ENCODE measurements around the gene STAG1.

STAG1 gene

GRCh38 chr3:136385457-136385856 is 366.7 kb downstream of the STAG1 start:
- Histone ChIP-seq H3K27me3 (ENCODE audit: low read length) (no peaks in the 10 kb centered on the region), H2AFZ (ENCODE audit: low read depth, low read length, severe bottlenecking) (no peak overlapping the region), H3K79me2 (ENCODE audit: insufficient read depth, low read length) (no peaks in the 10 kb centered on the region), H3K9me3 (ENCODE audit: insufficient read depth, low read length) (no peaks in the 10 kb centered on the region), H4K20me1 (ENCODE audit: low read depth, low read length) (no peaks in the 10 kb centered on the region), H3K4me2 (ENCODE audit: low read depth, low read length, poor library complexity, severe bottlenecking) (no peak overlapping the region), H3K9ac (ENCODE audit: low read length) (no peak overlapping the region), H3K4me3 (ENCODE audit: insufficient read depth, low read length, poor library complexity, severe bottlenecking) (no peak overlapping the region), H3K36me3 (ENCODE audit: low read length) (no peaks in the 10 kb centered on the region), H3K27ac (ENCODE audit: low read depth, low read length) (no peak overlapping the region), H3K9me2 (replicated peaks; ENCODE audit: insufficient read depth, low read length) (no peaks in the 10 kb centered on the region), H3F3A (ENCODE audit: insufficient read depth) (no peaks in the 10 kb centered on the region)
- no peak for TF ChIP-seq CTCF (IDR thresholded peaks at IDR 0.05; ENCODE audit: insufficient read depth, low read length, poor library complexity, severe bottlenecking)
- TF ChIP-seq EZH2phosphoT487 (conservative IDR thresholded peaks at IDR 0.05; ENCODE audit: low read length) = no peak

GRCh38 chr3:136381051-136381450 is 371.1 kb downstream of the STAG1 start:
- Histone ChIP-seq H3K27ac (ENCODE audit: low read depth, low read length) (no peak overlapping the region), H2AFZ (ENCODE audit: low read depth, low read length, severe bottlenecking) (no peak overlapping the region), H3K4me2 (ENCODE audit: low read depth, low read length, poor library complexity, severe bottlenecking) (no peak overlapping the region), H3K79me2 (ENCODE audit: insufficient read depth, low read length) (no peaks in the 10 kb centered on the region), H3K9me2 (replicated peaks; ENCODE audit: insufficient read depth, low read length) (no peaks in the 10 kb centered on the region), H3K36me3 (ENCODE audit: low read length) (peaks cover 4% of the 10 kb centered on the region; the same call in 1 of the 2 replicates), H3K9me3 (ENCODE audit: insufficient read depth, low read length) (no peaks in the 10 kb centered on the region), H3F3A (ENCODE audit: insufficient read depth) (no peaks in the 10 kb centered on the region), H3K4me3 (ENCODE audit: insufficient read depth, low read length, poor library complexity, severe bottlenecking) (no peak overlapping the region), H4K20me1 (ENCODE audit: low read depth, low read length) (no peaks in the 10 kb centered on the region), H3K27me3 (ENCODE audit: low read length) (no peaks in the 10 kb centered on the region), H3K9ac (ENCODE audit: low read length) (no peak overlapping the region)
- TF ChIP-seq CTCF (IDR thresholded peaks at IDR 0.05; ENCODE audit: insufficient read depth, low read length, poor library complexity, severe bottlenecking) (no peak), EZH2phosphoT487 (conservative IDR thresholded peaks at IDR 0.05; ENCODE audit: low read length) (no peak)

GRCh38 chr3:136380530-136380929 is 371.6 kb downstream of the STAG1 start:
- no peak overlapping the region for H3K9ac ChIP-seq (ENCODE audit: low read length)
- no peak overlapping the region for H2AFZ ChIP-seq (ENCODE audit: low read depth, low read length, severe bottlenecking)
- no peak overlapping the region for H3K27ac ChIP-seq (ENCODE audit: low read depth, low read length)
- no peaks in the 10 kb centered on the region for H3K79me2 ChIP-seq (ENCODE audit: insufficient read depth, low read length)
- H3K27me3 ChIP-seq (ENCODE audit: low read length) = no peaks in the 10 kb centered on the region
- H3F3A ChIP-seq (ENCODE audit: insufficient read depth) = no peaks in the 10 kb centered on the region
- no peaks in the 10 kb centered on the region for H4K20me1 ChIP-seq (ENCODE audit: low read depth, low read length)
- no peak overlapping the region for H3K4me3 ChIP-seq (ENCODE audit: insufficient read depth, low read length, poor library complexity, severe bottlenecking)
- no peak for TF ChIP-seq EZH2phosphoT487 (conservative IDR thresholded peaks at IDR 0.05; ENCODE audit: low read length)
- no peak for TF ChIP-seq CTCF (IDR thresholded peaks at IDR 0.05; ENCODE audit: insufficient read depth, low read length, poor library complexity, severe bottlenecking)
- H3K4me2 ChIP-seq (ENCODE audit: low read depth, low read length, poor library complexity, severe bottlenecking) = no peak overlapping the region
- H3K9me3 ChIP-seq (ENCODE audit: insufficient read depth, low read length) = no peaks in the 10 kb centered on the region
- no peaks in the 10 kb centered on the region for H3K9me2 ChIP-seq (replicated peaks; ENCODE audit: insufficient read depth, low read length)
- H3K36me3 ChIP-seq (ENCODE audit: low read length) = peaks cover 4% of the 10 kb centered on the region; the same call in 1 of the 2 replicates

Measured in SU-DHL-6 (cell line).